ENCODE data around the gene IRX4.

GRCh38 chr5:1886846-1887587 is 4.3 kb upstream of the IRX4 start:
- no peak for TF ChIP-seq EZH2 (IDR thresholded peaks at IDR 0.05; ENCODE audit: low read length, missing control alignments)
- TF ChIP-seq, protein P1, sequence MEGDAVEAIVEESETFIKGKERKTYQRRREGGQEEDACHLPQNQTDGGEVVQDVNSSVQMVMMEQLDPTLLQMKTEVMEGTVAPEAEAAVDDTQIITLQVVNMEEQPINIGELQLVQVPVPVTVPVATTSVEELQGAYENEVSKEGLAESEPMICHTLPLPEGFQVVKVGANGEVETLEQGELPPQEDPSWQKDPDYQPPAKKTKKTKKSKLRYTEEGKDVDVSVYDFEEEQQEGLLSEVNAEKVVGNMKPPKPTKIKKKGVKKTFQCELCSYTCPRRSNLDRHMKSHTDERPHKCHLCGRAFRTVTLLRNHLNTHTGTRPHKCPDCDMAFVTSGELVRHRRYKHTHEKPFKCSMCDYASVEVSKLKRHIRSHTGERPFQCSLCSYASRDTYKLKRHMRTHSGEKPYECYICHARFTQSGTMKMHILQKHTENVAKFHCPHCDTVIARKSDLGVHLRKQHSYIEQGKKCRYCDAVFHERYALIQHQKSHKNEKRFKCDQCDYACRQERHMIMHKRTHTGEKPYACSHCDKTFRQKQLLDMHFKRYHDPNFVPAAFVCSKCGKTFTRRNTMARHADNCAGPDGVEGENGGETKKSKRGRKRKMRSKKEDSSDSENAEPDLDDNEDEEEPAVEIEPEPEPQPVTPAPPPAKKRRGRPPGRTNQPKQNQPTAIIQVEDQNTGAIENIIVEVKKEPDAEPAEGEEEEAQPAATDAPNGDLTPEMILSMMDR (conservative IDR thresholded peaks at IDR 0.05 in 1 of 2, IDR thresholded peaks at IDR 0.05 in 1 of 2; ENCODE audit: low read depth in 1 of 2, low read length in 2 of 2): no peak

All from fibroblast of lung (primary cell).